ENCODE measurements around the gene FAM229A. TPM values are rescaled to one million over a fixed set of nuclear protein-coding genes. Genes with fewer than 3 reads are reported as not detected.

FAM229A gene
- total RNA-seq, 1 experiment from 2014 or later: 9.4 TPM

DNA sequence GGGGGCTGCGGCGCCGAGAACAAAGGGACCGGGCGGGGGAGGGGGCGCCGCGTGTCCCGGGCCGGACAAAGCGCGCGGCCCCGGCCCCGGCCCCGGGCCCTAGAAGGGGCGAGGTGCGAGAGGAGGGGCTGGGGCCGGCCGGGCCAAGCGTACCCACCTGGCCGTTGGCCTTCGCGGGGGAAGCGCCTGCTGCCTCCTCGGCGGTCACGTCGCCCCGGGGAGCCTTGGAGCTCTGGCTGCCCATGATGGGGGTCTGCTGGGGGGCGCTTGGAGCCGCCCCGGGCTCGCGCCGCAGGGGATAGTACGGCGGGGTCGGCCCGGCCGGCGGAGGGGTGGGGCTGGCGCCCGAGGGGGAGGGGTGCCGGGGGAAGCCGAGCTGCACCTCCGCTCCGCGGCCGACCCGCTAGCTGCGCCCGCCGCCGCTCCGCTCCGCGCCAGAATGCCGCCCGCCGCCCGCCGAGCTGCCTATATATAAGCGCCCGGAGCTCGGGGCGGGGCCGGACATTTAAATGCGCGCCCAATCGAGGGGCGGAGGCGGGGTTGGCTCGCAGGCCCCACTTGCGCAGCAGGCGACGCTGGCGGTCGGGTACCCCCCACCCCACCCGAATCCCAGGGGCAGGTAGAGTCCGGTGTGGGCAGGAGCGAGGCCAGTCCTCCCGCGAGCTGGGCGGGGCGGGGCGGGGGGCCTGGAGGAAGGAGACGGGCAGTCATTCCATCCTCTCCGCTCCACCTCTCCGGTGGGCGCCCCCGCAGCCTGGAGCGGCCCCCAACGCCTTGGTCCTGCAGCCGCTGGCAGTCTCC lies 26.3 kb downstream of the FAM229A start, which contains the start of gene MARCKSL1 (continued):
- TF ChIP-seq, protein P1, sequence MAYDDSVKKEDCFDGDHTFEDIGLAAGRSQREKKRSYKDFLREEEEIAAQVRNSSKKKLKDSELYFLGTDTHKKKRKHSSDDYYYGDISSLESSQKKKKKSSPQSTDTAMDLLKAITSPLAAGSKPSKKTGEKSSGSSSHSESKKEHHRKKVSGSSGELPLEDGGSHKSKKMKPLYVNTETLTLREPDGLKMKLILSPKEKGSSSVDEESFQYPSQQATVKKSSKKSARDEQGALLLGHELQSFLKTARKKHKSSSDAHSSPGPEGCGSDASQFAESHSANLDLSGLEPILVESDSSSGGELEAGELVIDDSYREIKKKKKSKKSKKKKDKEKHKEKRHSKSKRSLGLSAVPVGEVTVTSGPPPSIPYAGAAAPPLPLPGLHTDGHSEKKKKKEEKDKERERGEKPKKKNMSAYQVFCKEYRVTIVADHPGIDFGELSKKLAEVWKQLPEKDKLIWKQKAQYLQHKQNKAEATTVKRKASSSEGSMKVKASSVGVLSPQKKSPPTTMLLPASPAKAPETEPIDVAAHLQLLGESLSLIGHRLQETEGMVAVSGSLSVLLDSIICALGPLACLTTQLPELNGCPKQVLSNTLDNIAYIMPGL (CRISPR knock-in tag; IDR thresholded peaks at IDR 0.05): peak; percentile 70; the same call in 1 of the 2 replicates
- TF ChIP-seq, protein P2, sequence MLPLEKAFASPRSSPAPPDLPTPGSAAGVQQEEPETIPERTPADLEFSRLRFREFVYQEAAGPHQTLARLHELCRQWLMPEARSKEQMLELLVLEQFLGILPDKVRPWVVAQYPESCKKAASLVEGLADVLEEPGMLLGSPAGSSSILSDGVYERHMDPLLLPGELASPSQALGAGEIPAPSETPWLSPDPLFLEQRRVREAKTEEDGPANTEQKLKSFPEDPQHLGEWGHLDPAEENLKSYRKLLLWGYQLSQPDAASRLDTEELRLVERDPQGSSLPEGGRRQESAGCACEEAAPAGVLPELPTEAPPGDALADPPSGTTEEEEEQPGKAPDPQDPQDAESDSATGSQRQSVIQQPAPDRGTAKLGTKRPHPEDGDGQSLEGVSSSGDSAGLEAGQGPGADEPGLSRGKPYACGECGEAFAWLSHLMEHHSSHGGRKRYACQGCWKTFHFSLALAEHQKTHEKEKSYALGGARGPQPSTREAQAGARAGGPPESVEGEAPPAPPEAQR (CRISPR knock-in tag; IDR thresholded peaks at IDR 0.05): no peak
- TF ChIP-seq ZBTB21 (CRISPR knock-in tag; IDR thresholded peaks at IDR 0.05; ENCODE audit: borderline replicate concordance): no peak
- TF ChIP-seq TP53 (CRISPR knock-in tag; IDR thresholded peaks at IDR 0.05): 0 out of 2 replicates have a peak, but pooled peaks have one; percentile 24
- TF ChIP-seq, protein P3, sequence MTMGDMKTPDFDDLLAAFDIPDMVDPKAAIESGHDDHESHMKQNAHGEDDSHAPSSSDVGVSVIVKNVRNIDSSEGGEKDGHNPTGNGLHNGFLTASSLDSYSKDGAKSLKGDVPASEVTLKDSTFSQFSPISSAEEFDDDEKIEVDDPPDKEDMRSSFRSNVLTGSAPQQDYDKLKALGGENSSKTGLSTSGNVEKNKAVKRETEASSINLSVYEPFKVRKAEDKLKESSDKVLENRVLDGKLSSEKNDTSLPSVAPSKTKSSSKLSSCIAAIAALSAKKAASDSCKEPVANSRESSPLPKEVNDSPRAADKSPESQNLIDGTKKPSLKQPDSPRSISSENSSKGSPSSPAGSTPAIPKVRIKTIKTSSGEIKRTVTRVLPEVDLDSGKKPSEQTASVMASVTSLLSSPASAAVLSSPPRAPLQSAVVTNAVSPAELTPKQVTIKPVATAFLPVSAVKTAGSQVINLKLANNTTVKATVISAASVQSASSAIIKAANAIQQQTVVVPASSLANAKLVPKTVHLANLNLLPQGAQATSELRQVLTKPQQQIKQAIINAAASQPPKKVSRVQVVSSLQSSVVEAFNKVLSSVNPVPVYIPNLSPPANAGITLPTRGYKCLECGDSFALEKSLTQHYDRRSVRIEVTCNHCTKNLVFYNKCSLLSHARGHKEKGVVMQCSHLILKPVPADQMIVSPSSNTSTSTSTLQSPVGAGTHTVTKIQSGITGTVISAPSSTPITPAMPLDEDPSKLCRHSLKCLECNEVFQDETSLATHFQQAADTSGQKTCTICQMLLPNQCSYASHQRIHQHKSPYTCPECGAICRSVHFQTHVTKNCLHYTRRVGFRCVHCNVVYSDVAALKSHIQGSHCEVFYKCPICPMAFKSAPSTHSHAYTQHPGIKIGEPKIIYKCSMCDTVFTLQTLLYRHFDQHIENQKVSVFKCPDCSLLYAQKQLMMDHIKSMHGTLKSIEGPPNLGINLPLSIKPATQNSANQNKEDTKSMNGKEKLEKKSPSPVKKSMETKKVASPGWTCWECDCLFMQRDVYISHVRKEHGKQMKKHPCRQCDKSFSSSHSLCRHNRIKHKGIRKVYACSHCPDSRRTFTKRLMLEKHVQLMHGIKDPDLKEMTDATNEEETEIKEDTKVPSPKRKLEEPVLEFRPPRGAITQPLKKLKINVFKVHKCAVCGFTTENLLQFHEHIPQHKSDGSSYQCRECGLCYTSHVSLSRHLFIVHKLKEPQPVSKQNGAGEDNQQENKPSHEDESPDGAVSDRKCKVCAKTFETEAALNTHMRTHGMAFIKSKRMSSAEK (CRISPR knock-in tag; IDR thresholded peaks at IDR 0.05; ENCODE audit: borderline replicate concordance): no peak
- no peak for TF ChIP-seq ESRRA (CRISPR knock-in tag; IDR thresholded peaks at IDR 0.05; ENCODE audit: borderline replicate concordance)
- no peak for TF ChIP-seq CBFB (CRISPR knock-in tag; IDR thresholded peaks at IDR 0.05; ENCODE audit: low read depth)
- TF ChIP-seq ZNF671 (CRISPR knock-in tag; IDR thresholded peaks at IDR 0.05): no peak
- TF ChIP-seq, protein P4, sequence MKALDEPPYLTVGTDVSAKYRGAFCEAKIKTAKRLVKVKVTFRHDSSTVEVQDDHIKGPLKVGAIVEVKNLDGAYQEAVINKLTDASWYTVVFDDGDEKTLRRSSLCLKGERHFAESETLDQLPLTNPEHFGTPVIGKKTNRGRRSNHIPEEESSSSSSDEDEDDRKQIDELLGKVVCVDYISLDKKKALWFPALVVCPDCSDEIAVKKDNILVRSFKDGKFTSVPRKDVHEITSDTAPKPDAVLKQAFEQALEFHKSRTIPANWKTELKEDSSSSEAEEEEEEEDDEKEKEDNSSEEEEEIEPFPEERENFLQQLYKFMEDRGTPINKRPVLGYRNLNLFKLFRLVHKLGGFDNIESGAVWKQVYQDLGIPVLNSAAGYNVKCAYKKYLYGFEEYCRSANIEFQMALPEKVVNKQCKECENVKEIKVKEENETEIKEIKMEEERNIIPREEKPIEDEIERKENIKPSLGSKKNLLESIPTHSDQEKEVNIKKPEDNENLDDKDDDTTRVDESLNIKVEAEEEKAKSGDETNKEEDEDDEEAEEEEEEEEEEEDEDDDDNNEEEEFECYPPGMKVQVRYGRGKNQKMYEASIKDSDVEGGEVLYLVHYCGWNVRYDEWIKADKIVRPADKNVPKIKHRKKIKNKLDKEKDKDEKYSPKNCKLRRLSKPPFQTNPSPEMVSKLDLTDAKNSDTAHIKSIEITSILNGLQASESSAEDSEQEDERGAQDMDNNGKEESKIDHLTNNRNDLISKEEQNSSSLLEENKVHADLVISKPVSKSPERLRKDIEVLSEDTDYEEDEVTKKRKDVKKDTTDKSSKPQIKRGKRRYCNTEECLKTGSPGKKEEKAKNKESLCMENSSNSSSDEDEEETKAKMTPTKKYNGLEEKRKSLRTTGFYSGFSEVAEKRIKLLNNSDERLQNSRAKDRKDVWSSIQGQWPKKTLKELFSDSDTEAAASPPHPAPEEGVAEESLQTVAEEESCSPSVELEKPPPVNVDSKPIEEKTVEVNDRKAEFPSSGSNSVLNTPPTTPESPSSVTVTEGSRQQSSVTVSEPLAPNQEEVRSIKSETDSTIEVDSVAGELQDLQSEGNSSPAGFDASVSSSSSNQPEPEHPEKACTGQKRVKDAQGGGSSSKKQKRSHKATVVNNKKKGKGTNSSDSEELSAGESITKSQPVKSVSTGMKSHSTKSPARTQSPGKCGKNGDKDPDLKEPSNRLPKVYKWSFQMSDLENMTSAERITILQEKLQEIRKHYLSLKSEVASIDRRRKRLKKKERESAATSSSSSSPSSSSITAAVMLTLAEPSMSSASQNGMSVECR (CRISPR knock-in tag; IDR thresholded peaks at IDR 0.05; ENCODE audit: borderline replicate concordance): peak; percentile 36; the same call in 1 of the 2 replicates
- TF ChIP-seq, protein P5, sequence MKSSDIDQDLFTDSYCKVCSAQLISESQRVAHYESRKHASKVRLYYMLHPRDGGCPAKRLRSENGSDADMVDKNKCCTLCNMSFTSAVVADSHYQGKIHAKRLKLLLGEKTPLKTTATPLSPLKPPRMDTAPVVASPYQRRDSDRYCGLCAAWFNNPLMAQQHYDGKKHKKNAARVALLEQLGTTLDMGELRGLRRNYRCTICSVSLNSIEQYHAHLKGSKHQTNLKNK (CRISPR knock-in tag; IDR thresholded peaks at IDR 0.05): peak; percentile 62; the same call in 1 of the 2 replicates
- peak; percentile 83 for TF ChIP-seq SP1 (CRISPR knock-in tag; conservative IDR thresholded peaks at IDR 0.05)
- peak; percentile 42; the same call in 1 of the 2 replicates for TF ChIP-seq NFYB (CRISPR knock-in tag; conservative IDR thresholded peaks at IDR 0.05; ENCODE audit: low read depth)
- TF ChIP-seq, protein P6, sequence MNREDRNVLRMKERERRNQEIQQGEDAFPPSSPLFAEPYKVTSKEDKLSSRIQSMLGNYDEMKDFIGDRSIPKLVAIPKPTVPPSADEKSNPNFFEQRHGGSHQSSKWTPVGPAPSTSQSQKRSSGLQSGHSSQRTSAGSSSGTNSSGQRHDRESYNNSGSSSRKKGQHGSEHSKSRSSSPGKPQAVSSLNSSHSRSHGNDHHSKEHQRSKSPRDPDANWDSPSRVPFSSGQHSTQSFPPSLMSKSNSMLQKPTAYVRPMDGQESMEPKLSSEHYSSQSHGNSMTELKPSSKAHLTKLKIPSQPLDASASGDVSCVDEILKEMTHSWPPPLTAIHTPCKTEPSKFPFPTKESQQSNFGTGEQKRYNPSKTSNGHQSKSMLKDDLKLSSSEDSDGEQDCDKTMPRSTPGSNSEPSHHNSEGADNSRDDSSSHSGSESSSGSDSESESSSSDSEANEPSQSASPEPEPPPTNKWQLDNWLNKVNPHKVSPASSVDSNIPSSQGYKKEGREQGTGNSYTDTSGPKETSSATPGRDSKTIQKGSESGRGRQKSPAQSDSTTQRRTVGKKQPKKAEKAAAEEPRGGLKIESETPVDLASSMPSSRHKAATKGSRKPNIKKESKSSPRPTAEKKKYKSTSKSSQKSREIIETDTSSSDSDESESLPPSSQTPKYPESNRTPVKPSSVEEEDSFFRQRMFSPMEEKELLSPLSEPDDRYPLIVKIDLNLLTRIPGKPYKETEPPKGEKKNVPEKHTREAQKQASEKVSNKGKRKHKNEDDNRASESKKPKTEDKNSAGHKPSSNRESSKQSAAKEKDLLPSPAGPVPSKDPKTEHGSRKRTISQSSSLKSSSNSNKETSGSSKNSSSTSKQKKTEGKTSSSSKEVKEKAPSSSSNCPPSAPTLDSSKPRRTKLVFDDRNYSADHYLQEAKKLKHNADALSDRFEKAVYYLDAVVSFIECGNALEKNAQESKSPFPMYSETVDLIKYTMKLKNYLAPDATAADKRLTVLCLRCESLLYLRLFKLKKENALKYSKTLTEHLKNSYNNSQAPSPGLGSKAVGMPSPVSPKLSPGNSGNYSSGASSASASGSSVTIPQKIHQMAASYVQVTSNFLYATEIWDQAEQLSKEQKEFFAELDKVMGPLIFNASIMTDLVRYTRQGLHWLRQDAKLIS (CRISPR knock-in tag; IDR thresholded peaks at IDR 0.05; ENCODE audit: borderline replicate concordance): no peak
- TF ChIP-seq, protein P7, sequence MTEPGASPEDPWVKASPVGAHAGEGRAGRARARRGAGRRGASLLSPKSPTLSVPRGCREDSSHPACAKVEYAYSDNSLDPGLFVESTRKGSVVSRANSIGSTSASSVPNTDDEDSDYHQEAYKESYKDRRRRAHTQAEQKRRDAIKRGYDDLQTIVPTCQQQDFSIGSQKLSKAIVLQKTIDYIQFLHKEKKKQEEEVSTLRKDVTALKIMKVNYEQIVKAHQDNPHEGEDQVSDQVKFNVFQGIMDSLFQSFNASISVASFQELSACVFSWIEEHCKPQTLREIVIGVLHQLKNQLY (CRISPR knock-in tag; IDR thresholded peaks at IDR 0.05): no peak
- TF ChIP-seq GRHL2 (CRISPR knock-in tag; IDR thresholded peaks at IDR 0.05; ENCODE audit: insufficient replicate concordance, severe bottlenecking): no peak
- TF ChIP-seq, protein P8, sequence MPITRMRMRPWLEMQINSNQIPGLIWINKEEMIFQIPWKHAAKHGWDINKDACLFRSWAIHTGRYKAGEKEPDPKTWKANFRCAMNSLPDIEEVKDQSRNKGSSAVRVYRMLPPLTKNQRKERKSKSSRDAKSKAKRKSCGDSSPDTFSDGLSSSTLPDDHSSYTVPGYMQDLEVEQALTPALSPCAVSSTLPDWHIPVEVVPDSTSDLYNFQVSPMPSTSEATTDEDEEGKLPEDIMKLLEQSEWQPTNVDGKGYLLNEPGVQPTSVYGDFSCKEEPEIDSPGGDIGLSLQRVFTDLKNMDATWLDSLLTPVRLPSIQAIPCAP (CRISPR knock-in tag; IDR thresholded peaks at IDR 0.05): no peak
- no peak for TF ChIP-seq FOXJ3 (CRISPR knock-in tag; IDR thresholded peaks at IDR 0.05; ENCODE audit: borderline replicate concordance)
- 0 out of 2 replicates have a peak, but pooled peaks have one; percentile 29 for TF ChIP-seq ZNF263 (CRISPR knock-in tag; IDR thresholded peaks at IDR 0.05; ENCODE audit: low read depth)
- no peak for TF ChIP-seq ELF4 (CRISPR knock-in tag; IDR thresholded peaks at IDR 0.05; ENCODE audit: low read depth)
